HEK293 (cell line): ENCODE data around the gene GLIPR1L2.
"Not testable (repeated sequence)": the region's sequence is repeated elsewhere in the genome, so short reads cannot be mapped to it uniquely, and the experiment has no call there.

Experiments used
- CTCF ChIA-PET: fragments of 350-600 bp; formaldehyde crosslinking; extraction: SDS; loops from one replicate; lab custom pipeline; 2021; ENCODE audit warnings: antibody characterized with exemption; lab: Yijun Ruan, JAX
- POLR2A ChIA-PET: fragments of 300-600 bp; formaldehyde crosslinking; extraction: SDS; loops from one replicate; lab custom pipeline; 2020; ENCODE audit warnings: antibody characterized with exemption, inconsistent platforms; lab: Yijun Ruan, JAX
- H3K27ac ChIP-seq: fragments of 200-500 bp; sonication (Bioruptor generic); 2 replicates; pipeline ENCODE4 v1.5.1; 2014; ENCODE audit warnings: low read depth, low read length, control low read depth, inconsistent platforms; ENCODE audit errors: extremely low read depth
- H3K36me3 ChIP-seq, 2 experiments: fragments of 200-500 bp in 1 of 2; sonication (Bioruptor generic) in 1 of 2; 1 replicate in 1 of 2; 2 replicates in 1 of 2; pipeline ENCODE4 v1.5.1; 2014 to 2017; ENCODE audit warnings: inconsistent platforms in 2 of 2, low read length in 2 of 2; ENCODE audit not compliant: control insufficient read depth in 2 of 2, insufficient read depth in 1 of 2
- H3K4me1 ChIP-seq: fragments of 200-500 bp; sonication (Bioruptor generic); 2 replicates; pipeline ENCODE4 v1.5.1; 2014; ENCODE audit warnings: mild to moderate bottlenecking, low read length, inconsistent platforms; ENCODE audit not compliant: control insufficient read depth, insufficient read depth
- H3K4me3 ChIP-seq: 2 replicates; pipeline ENCODE4 v1.5.1; 2011; ENCODE audit warnings: low read depth, mild to moderate bottlenecking, control low read depth, low read length, moderate library complexity
- H3K9me3 ChIP-seq: fragments of 200-500 bp; sonication (Bioruptor generic); 2 replicates; pipeline ENCODE4 v1.5.1; 2014; ENCODE audit warnings: low read depth, low read length, inconsistent platforms; ENCODE audit not compliant: control insufficient read depth, insufficient read depth
- SETDB1 ChIP-seq: IDR thresholded peaks from one replicate; pipeline ENCODE4 v1.6.1; 2017; ENCODE audit warnings: mild to moderate bottlenecking, low read length, moderate library complexity, mixed read lengths; ENCODE audit not compliant: insufficient read length
- SP3 ChIP-seq: fragments of 450-650 bp; formaldehyde crosslinking; IDR thresholded peaks from 2 replicates; pipeline ENCODE4 v1.5.1; 2016; ENCODE audit warnings: missing biosample characterization, missing genetic modification characterization
- TSHZ1 ChIP-seq: fragments of 450-650 bp; formaldehyde crosslinking; IDR thresholded peaks from 2 replicates; pipeline ENCODE4 v1.5.1; 2016; ENCODE audit warnings: missing biosample characterization, missing genetic modification characterization, borderline replicate concordance
- ZBTB20 ChIP-seq: fragments of 450-650 bp; formaldehyde crosslinking; IDR thresholded peaks from 2 replicates; pipeline ENCODE4 v1.5.1; 2016; ENCODE audit warnings: missing biosample characterization, missing genetic modification characterization
- ZNF169 ChIP-seq: fragments of 450-650 bp; formaldehyde crosslinking; IDR thresholded peaks from 2 replicates; pipeline ENCODE4 v1.5.1; 2016; ENCODE audit warnings: missing biosample characterization, missing genetic modification characterization
- ZNF394 ChIP-seq: fragments of 450-650 bp; formaldehyde crosslinking; IDR thresholded peaks from 2 replicates; pipeline ENCODE4 v1.5.1; 2016; ENCODE audit warnings: missing biosample characterization, missing genetic modification characterization, mild to moderate bottlenecking, moderate library complexity, borderline replicate concordance
- ZNF521 ChIP-seq: fragments of 450-650 bp; formaldehyde crosslinking; IDR thresholded peaks from 2 replicates; pipeline ENCODE4 v1.5.1; 2017; ENCODE audit warnings: missing biosample characterization, mild to moderate bottlenecking, missing genetic modification characterization
- ZNF549 ChIP-seq: fragments of 450-650 bp; IDR thresholded peaks from 2 replicates; pipeline ENCODE4 v1.5.1; 2018; ENCODE audit warnings: missing biosample characterization, missing genetic modification characterization, mild to moderate bottlenecking, inconsistent platforms, moderate library complexity
- ZNF701 ChIP-seq: fragments of 450-650 bp; formaldehyde crosslinking; IDR thresholded peaks from 2 replicates; pipeline ENCODE4 v1.5.1; 2016; ENCODE audit warnings: missing biosample characterization, missing genetic modification characterization
- ZNF792 ChIP-seq: fragments of 450-650 bp; formaldehyde crosslinking; IDR thresholded peaks from 2 replicates; pipeline ENCODE4 v1.5.1; 2016; ENCODE audit warnings: missing biosample characterization, missing genetic modification characterization
- ZXDB ChIP-seq: fragments of 450-650 bp; formaldehyde crosslinking; IDR thresholded peaks from 2 replicates; pipeline ENCODE4 v1.5.1; 2016; ENCODE audit warnings: missing biosample characterization, missing genetic modification characterization
- TF ChIP-seq, protein P1 (sequence below): fragments of 450-650 bp; formaldehyde crosslinking; IDR thresholded peaks from 2 replicates; pipeline ENCODE4 v1.5.1; 2017; ENCODE audit warnings: missing biosample characterization, missing genetic modification characterization

Gene GLIPR1L2

GRCh38 chr12:75439048-75439447 is 48.2 kb downstream of the GLIPR1L2 start (continued):
- TF ChIP-seq ZNF394 (no peak), ZXDB (tag by site-specific recombination) (no peak), SETDB1 (no peak)

- no peaks in the 10 kb centered on the region for H3K4me1 ChIP-seq
- no peak overlapping the region for H3K4me3 ChIP-seq
- no peak overlapping the region for H3K27ac ChIP-seq
- ChIA-PET POLR2A (no interaction called here), CTCF (interaction anchor here (0.7 kb wide), 1 partner anchor 17 kb away, joined by 3 read pairs; no protein-coding TSS in a partner anchor)
- H3K36me3 ChIP-seq: no peaks in the 10 kb centered on the region
- TF ChIP-seq, protein P1, sequence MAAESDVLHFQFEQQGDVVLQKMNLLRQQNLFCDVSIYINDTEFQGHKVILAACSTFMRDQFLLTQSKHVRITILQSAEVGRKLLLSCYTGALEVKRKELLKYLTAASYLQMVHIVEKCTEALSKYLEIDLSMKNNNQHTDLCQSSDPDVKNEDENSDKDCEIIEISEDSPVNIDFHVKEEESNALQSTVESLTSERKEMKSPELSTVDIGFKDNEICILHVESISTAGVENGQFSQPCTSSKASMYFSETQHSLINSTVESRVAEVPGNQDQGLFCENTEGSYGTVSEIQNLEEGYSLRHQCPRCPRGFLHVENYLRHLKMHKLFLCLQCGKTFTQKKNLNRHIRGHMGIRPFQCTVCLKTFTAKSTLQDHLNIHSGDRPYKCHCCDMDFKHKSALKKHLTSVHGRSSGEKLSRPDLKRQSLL: no peak
- no peaks in the 10 kb centered on the region for H3K9me3 ChIP-seq
Measured at GRCh38 chr12:75439930-75440329, 49.0 kb downstream of the GLIPR1L2 start.

- H3K4me3 ChIP-seq, H3K27ac ChIP-seq, H3K36me3 ChIP-seq, H3K4me1 ChIP-seq, POLR2A ChIA-PET, H3K9me3 ChIP-seq: not testable (repeated sequence)
- CTCF ChIA-PET: interaction anchor here (1.6 kb wide), 1 partner anchor 43 kb away, joined by 5 read pairs; no protein-coding TSS in a partner anchor
Measured at GRCh38 chr12:75441687-75442449, 51.0 kb downstream of the GLIPR1L2 start.

DNA sequence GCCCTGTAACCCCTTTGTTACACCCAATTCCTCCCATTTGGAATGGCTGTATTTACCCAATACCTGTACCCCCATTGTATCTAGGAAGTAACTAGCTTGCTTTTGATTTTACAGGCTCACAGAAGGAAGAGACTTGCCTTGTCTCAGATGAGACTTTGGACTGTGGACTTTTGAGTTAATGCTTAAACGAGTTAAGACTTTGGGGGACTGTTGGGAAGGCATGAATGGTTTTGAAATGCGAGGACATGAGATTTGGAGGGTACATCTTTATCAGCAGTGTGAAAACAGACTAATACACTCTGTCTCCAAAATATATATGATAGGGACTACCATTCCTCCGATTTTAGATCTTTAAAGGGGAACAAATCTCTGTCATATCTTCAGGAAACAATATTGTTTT is 51.6 kb downstream of the GLIPR1L2 start:
- CTCF ChIA-PET: interaction anchor here (1.6 kb wide), 1 partner anchor 42 kb away, joined by 5 read pairs; no protein-coding TSS in a partner anchor
- H3K4me1 ChIP-seq, POLR2A ChIA-PET: not testable (repeated sequence)

DNA sequence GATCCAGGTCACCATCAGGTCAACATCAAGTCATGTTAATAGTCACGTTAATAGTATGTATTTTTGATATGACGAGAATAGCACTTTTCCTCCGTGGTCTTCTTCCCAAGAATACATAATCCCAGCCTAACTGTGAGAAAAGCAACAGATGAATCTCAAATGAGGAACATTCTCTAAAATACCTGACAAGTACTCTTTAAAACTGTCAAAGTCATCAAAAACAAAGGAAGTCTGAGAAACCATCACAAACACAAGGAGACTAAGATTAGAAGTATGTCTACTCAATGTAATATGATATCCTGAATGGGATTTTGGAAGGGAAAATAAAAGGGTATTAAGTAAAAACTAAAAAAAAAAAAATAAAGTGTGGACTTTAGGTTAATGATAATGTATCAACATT is 52.8 kb downstream of the GLIPR1L2 start:
- CTCF ChIA-PET: no interaction called here
- Histone ChIP-seq H3K36me3 (no peaks in the 10 kb centered on the region), H3K27ac (no peak overlapping the region), H3K9me3 (no peaks in the 10 kb centered on the region), H3K4me1 (no peaks in the 10 kb centered on the region), H3K4me3 (no peak overlapping the region)
- no peak for TF ChIP-seq ZNF521 (tag by site-specific recombination)
- no peak for TF ChIP-seq ZBTB20 (tag by site-specific recombination)
- no peak for TF ChIP-seq ZNF792 (tag by site-specific recombination)
- TF ChIP-seq TSHZ1: no peak
- TF ChIP-seq ZNF549 (tag by site-specific recombination): no peak
- no peak for TF ChIP-seq ZNF701 (tag by site-specific recombination)
- no peak for TF ChIP-seq ZNF169 (tag by site-specific recombination)
- TF ChIP-seq SP3 (tag by site-specific recombination): no peak
- POLR2A ChIA-PET: no interaction called here

More for the DNA sequence above, 51.6 kb downstream of the GLIPR1L2 start:
- not testable (repeated sequence) for H3K9me3 ChIP-seq, H3K36me3 ChIP-seq, H3K27ac ChIP-seq, H3K4me3 ChIP-seq
